Measurements from ENCODE around the gene LRRC32. TPM values are rescaled to one million over a fixed set of nuclear protein-coding genes. Genes with fewer than 3 reads are reported as not detected.

The LRRC32 gene
- polyA plus RNA-seq, 1 donor from 2014 or later, result not detected

- H2AFZ ChIP-seq (ENCODE audit: low read depth, low read length), result no peak overlapping the region
- H3F3A ChIP-seq (ENCODE audit: insufficient read depth, low read length, poor library complexity, severe bottlenecking), result no peaks in the 10 kb centered on the region
- no peak overlapping the region for H3K27ac ChIP-seq (ENCODE audit: low read length)
- no peak overlapping the region for H3K4me2 ChIP-seq (ENCODE audit: low read length)
- H3K9me3 ChIP-seq (ENCODE audit: low read length), result no peaks in the 10 kb centered on the region
- H3K27me3 ChIP-seq (ENCODE audit: insufficient read depth, low read depth, low read length), result no peaks in the 10 kb centered on the region
- no peaks in the 10 kb centered on the region for H3K36me3 ChIP-seq (ENCODE audit: insufficient read depth, low read length)
- H3K79me2 ChIP-seq (replicated peaks; ENCODE audit: insufficient read depth, low read length), result no peaks in the 10 kb centered on the region
- H3K9ac ChIP-seq (ENCODE audit: low read length), result no peak overlapping the region
- H3K4me3 ChIP-seq (ENCODE audit: low read length), result no peak overlapping the region
- H3K9me2 ChIP-seq (ENCODE audit: insufficient read depth, low read length), result no peaks in the 10 kb centered on the region
- TF ChIP-seq RAD21 (conservative IDR thresholded peaks at IDR 0.05) (no peak), POLR2AphosphoS5 (IDR thresholded peaks at IDR 0.05) (no peak), EP300 (conservative IDR thresholded peaks at IDR 0.05; ENCODE audit: poor library complexity, severe bottlenecking) (no peak), MXI1 (conservative IDR thresholded peaks at IDR 0.05; ENCODE audit: poor library complexity, severe bottlenecking) (no peak), TAF1 (IDR thresholded peaks at IDR 0.05; ENCODE audit: low read depth) (no peak), EZH2 (IDR thresholded peaks at IDR 0.05; ENCODE audit: borderline replicate concordance, insufficient read depth, low read length, poor library complexity, severe bottlenecking) (no peak), SMC3 (conservative IDR thresholded peaks at IDR 0.05; ENCODE audit: poor library complexity) (no peak)
- TF ChIP-seq, protein P1, sequence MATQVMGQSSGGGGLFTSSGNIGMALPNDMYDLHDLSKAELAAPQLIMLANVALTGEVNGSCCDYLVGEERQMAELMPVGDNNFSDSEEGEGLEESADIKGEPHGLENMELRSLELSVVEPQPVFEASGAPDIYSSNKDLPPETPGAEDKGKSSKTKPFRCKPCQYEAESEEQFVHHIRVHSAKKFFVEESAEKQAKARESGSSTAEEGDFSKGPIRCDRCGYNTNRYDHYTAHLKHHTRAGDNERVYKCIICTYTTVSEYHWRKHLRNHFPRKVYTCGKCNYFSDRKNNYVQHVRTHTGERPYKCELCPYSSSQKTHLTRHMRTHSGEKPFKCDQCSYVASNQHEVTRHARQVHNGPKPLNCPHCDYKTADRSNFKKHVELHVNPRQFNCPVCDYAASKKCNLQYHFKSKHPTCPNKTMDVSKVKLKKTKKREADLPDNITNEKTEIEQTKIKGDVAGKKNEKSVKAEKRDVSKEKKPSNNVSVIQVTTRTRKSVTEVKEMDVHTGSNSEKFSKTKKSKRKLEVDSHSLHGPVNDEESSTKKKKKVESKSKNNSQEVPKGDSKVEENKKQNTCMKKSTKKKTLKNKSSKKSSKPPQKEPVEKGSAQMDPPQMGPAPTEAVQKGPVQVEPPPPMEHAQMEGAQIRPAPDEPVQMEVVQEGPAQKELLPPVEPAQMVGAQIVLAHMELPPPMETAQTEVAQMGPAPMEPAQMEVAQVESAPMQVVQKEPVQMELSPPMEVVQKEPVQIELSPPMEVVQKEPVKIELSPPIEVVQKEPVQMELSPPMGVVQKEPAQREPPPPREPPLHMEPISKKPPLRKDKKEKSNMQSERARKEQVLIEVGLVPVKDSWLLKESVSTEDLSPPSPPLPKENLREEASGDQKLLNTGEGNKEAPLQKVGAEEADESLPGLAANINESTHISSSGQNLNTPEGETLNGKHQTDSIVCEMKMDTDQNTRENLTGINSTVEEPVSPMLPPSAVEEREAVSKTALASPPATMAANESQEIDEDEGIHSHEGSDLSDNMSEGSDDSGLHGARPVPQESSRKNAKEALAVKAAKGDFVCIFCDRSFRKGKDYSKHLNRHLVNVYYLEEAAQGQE (IDR thresholded peaks at IDR 0.05; ENCODE audit: borderline replicate concordance), result no peak
- TF ChIP-seq, protein P2, sequence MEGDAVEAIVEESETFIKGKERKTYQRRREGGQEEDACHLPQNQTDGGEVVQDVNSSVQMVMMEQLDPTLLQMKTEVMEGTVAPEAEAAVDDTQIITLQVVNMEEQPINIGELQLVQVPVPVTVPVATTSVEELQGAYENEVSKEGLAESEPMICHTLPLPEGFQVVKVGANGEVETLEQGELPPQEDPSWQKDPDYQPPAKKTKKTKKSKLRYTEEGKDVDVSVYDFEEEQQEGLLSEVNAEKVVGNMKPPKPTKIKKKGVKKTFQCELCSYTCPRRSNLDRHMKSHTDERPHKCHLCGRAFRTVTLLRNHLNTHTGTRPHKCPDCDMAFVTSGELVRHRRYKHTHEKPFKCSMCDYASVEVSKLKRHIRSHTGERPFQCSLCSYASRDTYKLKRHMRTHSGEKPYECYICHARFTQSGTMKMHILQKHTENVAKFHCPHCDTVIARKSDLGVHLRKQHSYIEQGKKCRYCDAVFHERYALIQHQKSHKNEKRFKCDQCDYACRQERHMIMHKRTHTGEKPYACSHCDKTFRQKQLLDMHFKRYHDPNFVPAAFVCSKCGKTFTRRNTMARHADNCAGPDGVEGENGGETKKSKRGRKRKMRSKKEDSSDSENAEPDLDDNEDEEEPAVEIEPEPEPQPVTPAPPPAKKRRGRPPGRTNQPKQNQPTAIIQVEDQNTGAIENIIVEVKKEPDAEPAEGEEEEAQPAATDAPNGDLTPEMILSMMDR (IDR thresholded peaks at IDR 0.05; ENCODE audit: poor library complexity, severe bottlenecking), result no peak
- no peaks in the 10 kb centered on the region for H4K20me1 ChIP-seq (ENCODE audit: insufficient read depth)
Observed at GRCh38 chr11:76707293-76707825, 36.8 kb upstream of the LRRC32 start.

DNA sequence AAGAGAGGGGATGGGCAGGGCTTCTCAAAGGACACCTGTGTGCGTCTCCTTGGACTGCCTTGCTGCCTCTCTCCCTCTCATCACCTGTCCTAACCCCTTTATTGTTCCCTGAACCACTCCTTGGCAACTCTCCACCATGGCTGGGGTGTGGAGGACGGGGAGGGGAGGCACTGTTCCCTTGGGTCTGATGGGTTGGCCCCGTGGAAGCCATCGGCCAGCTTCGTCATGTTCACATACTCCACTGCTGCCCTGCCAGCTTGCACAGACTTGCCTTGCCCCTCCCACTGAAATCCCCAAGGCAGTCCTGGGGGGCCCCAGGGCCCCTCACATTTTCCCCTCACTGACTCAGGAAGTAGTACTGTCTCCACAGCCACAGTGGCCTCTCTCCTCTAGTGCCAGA lies 36.1 kb upstream of the LRRC32 start:
- Histone ChIP-seq H3K4me3 (ENCODE audit: low read length) (no peak overlapping the region), H4K20me1 (ENCODE audit: insufficient read depth) (no peaks in the 10 kb centered on the region), H3K9me2 (ENCODE audit: insufficient read depth, low read length) (no peaks in the 10 kb centered on the region), H3F3A (ENCODE audit: insufficient read depth, low read length, poor library complexity, severe bottlenecking) (no peaks in the 10 kb centered on the region), H3K27me3 (ENCODE audit: insufficient read depth, low read depth, low read length) (no peaks in the 10 kb centered on the region), H3K36me3 (ENCODE audit: insufficient read depth, low read length) (no peaks in the 10 kb centered on the region), H3K9me3 (ENCODE audit: low read length) (no peaks in the 10 kb centered on the region), H3K9ac (ENCODE audit: low read length) (no peak overlapping the region), H3K79me2 (replicated peaks; ENCODE audit: insufficient read depth, low read length) (no peaks in the 10 kb centered on the region), H3K27ac (ENCODE audit: low read length) (no peak overlapping the region), H2AFZ (ENCODE audit: low read depth, low read length) (no peak overlapping the region), H3K4me2 (ENCODE audit: low read length) (no peak overlapping the region)
- no peak for TF ChIP-seq EP300 (conservative IDR thresholded peaks at IDR 0.05; ENCODE audit: poor library complexity, severe bottlenecking)
- TF ChIP-seq MXI1 (conservative IDR thresholded peaks at IDR 0.05; ENCODE audit: poor library complexity, severe bottlenecking), result no peak
- no peak for TF ChIP-seq EZH2 (IDR thresholded peaks at IDR 0.05; ENCODE audit: borderline replicate concordance, insufficient read depth, low read length, poor library complexity, severe bottlenecking)
- TF ChIP-seq, protein P2 (IDR thresholded peaks at IDR 0.05; ENCODE audit: poor library complexity, severe bottlenecking), result no peak
- TF ChIP-seq RAD21 (conservative IDR thresholded peaks at IDR 0.05), result no peak
- no peak for TF ChIP-seq POLR2AphosphoS5 (IDR thresholded peaks at IDR 0.05)

All from neural cell (in vitro differentiated cells).